Parietal lobe (tissue), 1 donor: Measurements from ENCODE around the gene CCL23. TPM values are rescaled to one million over a fixed set of nuclear protein-coding genes. Genes with fewer than 3 reads are reported as not detected.

Source experiments
- total RNA-seq: library from RNA; depleted of rRNA; stranded (reverse); fragments of >200 nt; gene quantifications from one replicate; pipeline ENCODE4 v1.2.3, GENCODE V29; 2014

The CCL23 gene
- not detected for total RNA-seq

GRCh38 chr17:36017799-36018198 lies at the start of gene CCL23:
Gene CCL23 (minus strand): TSS chr17:36017972. CDS start chr17:36017897, 75 bp downstream.

GRCh38 chr17:36063786-36064541 lies 46.2 kb upstream of the CCL23 start, which contains the start of gene CCL18:
Gene CCL18 (plus strand): TSS chr17:36064272. CDS start chr17:36064343, 71 bp downstream.

GRCh38 chr17:36001110-36001771 lies 16.5 kb downstream of the CCL23 start, which contains the start of gene CCL15:
Gene CCL15 (minus strand): TSS chr17:36001553. CDS start chr17:36001492, 61 bp downstream.

GRCh38 chr17:35986643-35987042 lies 31.1 kb downstream of the CCL23 start, which contains the start of gene CCL14:
Gene CCL14 (minus strand): TSS chr17:35986729. CDS start chr17:35986649, 80 bp downstream.

GRCh38 chr17:35981246-35981645 lies 36.5 kb downstream of the CCL23 start, which contains the start of gene CCL16:
Gene CCL16 (minus strand): TSS chr17:35981497. CDS start chr17:35981420, 77 bp downstream.

Other genes with a start within 250 kb of the CCL23 start
- gene MMP28, start 222.3 kb downstream of the CCL23 start, total RNA-seq: 9.7 TPM
- gene TAF15, start 208.5 kb downstream of the CCL23 start, total RNA-seq: 143 TPM
- gene HEATR9, start 149.1 kb downstream of the CCL23 start, total RNA-seq: not detected
- gene CCL5, start 137.6 kb downstream of the CCL23 start, total RNA-seq: not detected
- gene RDM1, start 87.2 kb downstream of the CCL23 start, total RNA-seq: 0.94 TPM
- gene LYZL6, start 74.3 kb downstream of the CCL23 start, total RNA-seq: not detected
- not detected for gene CCL16, start 36.5 kb downstream of the CCL23 start, total RNA-seq
- gene CCL14, start 31.2 kb downstream of the CCL23 start, total RNA-seq: not detected
- gene CCL15, start 16.4 kb downstream of the CCL23 start, total RNA-seq: not detected
- not detected for gene CCL18, start 46.3 kb upstream of the CCL23 start, total RNA-seq
- 2.8 TPM for gene CCL3, start 72.2 kb upstream of the CCL23 start, total RNA-seq
- gene CCL4, start 85.9 kb upstream of the CCL23 start, total RNA-seq: 2.8 TPM
- gene TBC1D3B, start 158.7 kb upstream of the CCL23 start, total RNA-seq: 13.5 TPM
- gene CCL3L1, start 178.8 kb upstream of the CCL23 start, total RNA-seq: 2.2 TPM
- 1.6 TPM for gene CCL4L2, start 193.1 kb upstream of the CCL23 start, total RNA-seq
- gene TBC1D3I, start 246.6 kb upstream of the CCL23 start, total RNA-seq: not detected